ENCODE data around the gene CPNE2.

The CPNE2 gene

DNA sequence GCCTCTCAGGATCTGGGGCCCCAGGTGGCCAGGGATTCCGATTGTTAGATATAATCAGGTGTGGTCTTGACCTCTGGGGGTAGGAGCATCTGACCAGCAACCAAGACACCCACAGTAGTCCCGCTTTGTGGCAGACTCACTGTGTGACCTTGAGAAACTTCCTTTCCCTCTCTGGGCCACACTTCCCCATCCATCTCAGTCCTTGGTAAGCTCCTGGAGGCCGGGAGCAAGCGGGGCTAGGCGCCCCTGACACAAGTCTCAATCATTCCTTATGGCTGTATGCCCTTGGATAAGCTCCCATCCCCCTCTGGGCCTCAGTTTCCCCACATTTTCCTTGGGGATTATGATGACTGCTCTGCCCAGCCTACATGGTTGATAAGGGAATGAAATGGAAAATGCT lies 21.3 kb downstream of the CPNE2 start:
- DNase-seq (ENCODE audit: extremely low spot score): no peak
- POLR2A ChIA-PET: no interaction called here
- TF ChIP-seq, protein P1, sequence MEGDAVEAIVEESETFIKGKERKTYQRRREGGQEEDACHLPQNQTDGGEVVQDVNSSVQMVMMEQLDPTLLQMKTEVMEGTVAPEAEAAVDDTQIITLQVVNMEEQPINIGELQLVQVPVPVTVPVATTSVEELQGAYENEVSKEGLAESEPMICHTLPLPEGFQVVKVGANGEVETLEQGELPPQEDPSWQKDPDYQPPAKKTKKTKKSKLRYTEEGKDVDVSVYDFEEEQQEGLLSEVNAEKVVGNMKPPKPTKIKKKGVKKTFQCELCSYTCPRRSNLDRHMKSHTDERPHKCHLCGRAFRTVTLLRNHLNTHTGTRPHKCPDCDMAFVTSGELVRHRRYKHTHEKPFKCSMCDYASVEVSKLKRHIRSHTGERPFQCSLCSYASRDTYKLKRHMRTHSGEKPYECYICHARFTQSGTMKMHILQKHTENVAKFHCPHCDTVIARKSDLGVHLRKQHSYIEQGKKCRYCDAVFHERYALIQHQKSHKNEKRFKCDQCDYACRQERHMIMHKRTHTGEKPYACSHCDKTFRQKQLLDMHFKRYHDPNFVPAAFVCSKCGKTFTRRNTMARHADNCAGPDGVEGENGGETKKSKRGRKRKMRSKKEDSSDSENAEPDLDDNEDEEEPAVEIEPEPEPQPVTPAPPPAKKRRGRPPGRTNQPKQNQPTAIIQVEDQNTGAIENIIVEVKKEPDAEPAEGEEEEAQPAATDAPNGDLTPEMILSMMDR (IDR thresholded peaks at IDR 0.05; ENCODE audit: control extremely low read depth, extremely low read depth, low read depth, missing control alignments): no peak
- CTCF ChIA-PET: interaction anchor here (0.7 to 5.4 kb wide), 9 partner anchors 13 to 147 kb away, joined by 3 to 41 read pairs (median 5); partner anchors contain the start of gene CPNE2

DNA sequence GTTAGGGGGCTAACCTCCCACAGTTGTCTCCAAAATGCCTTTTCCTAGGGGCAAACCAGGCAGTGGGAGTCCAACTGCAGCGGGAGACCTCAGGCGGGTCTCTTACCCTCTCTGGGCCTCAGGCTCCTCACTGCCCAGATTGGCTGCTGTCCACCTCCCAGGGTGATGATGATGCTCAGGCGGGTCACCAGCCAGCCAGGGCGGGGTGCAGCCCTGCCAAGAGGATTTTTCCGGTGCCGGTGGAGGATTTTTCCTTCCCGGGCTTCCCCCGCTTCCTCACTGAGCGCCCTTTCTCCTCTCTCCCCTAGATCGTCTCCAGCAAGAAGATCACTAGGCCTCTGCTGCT lies 22.8 kb downstream of the CPNE2 start:
- CTCF ChIA-PET: interaction anchor here (1.2 to 1.5 kb wide), 2 partner anchors 12 to 29 kb away, joined by 3 to 4 read pairs; no protein-coding TSS in a partner anchor
- DNase-seq (ENCODE audit: extremely low spot score): no peak
- POLR2A ChIA-PET: no interaction called here
- TF ChIP-seq, protein P1 (IDR thresholded peaks at IDR 0.05; ENCODE audit: control extremely low read depth, extremely low read depth, low read depth, missing control alignments): no peak

DNA sequence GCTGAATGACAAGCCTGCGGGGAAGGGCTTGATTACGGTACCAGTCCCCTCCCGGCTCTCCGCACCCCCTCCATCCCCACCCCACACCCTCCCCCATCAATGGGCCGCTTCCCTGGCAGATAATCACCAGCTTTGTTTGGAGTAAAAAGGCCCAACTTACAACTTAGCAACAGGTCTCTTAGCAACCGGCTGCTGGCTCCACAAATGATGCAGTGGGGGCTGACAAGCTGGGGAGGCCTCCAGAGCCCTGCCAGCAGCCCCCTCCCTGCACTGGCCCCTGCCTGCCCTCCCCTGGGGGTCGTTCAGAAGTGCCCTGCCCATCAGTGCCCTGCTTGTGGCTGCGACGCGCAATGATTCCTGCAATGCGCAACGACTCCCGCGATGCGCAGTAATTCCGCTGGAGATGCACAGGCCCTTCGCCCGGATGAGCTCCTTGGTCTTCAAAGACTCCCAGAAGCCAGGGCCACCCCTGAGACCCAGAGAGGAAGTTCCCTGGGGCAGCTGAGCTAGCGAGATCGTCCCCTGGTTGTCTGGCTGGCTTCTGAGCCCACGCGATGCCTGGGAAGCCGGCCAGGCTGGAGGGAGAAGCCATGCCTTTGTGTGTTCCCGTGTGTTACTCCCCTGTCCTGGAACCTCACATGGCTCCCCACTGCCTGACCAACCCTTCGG lies 23.3 kb downstream of the CPNE2 start:
- TF ChIP-seq, protein P1 (IDR thresholded peaks at IDR 0.05; ENCODE audit: control extremely low read depth, extremely low read depth, low read depth, missing control alignments): no peak
- POLR2A ChIA-PET: no interaction called here
- CTCF ChIA-PET: interaction anchor here (1.5 to 5.7 kb wide), 3 partner anchors 11 to 29 kb away, joined by 3 to 28 read pairs (median 3); partner anchors contain the start of gene CPNE2
- no peak for DNase-seq (ENCODE audit: extremely low spot score)

DNA sequence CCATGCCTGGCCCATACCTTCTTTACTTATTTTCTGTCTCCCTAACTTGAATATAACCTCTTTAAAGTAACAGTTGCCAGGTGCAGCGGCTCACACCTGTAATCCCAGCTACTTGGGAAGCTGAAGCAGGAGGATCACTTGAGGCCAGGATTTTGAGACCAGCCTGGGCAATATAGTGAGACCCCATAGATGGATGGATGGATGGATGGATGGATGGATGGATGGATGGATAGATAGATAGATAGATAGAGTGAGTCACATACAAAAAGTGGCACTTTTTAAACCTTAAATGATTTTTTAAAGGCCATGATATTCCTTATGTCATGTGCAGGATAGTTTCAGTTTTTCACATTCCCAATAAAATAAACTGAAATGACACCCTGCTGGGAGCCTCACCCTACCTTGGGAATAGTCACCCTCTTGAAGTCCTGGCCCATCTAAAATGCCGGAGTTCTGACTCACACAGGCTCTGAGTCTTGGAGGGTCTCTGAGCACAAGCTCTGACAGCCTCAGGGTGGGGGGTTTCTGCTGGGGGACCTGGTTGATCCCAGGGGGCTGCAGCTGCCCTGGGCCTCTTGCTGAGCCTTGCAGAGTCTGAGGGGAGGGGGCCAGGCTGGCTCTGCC lies 26.2 kb downstream of the CPNE2 start:
- TF ChIP-seq, protein P1 (IDR thresholded peaks at IDR 0.05; ENCODE audit: control extremely low read depth, extremely low read depth, low read depth, missing control alignments): no peak
- no peak for DNase-seq (ENCODE audit: extremely low spot score)
- CTCF ChIA-PET: interaction anchor here (0.9 to 5.7 kb wide), 5 partner anchors 9 to 35 kb away, joined by 3 to 28 read pairs (median 3); partner anchors contain the start of gene CPNE2
- POLR2A ChIA-PET: no interaction called here

DNA sequence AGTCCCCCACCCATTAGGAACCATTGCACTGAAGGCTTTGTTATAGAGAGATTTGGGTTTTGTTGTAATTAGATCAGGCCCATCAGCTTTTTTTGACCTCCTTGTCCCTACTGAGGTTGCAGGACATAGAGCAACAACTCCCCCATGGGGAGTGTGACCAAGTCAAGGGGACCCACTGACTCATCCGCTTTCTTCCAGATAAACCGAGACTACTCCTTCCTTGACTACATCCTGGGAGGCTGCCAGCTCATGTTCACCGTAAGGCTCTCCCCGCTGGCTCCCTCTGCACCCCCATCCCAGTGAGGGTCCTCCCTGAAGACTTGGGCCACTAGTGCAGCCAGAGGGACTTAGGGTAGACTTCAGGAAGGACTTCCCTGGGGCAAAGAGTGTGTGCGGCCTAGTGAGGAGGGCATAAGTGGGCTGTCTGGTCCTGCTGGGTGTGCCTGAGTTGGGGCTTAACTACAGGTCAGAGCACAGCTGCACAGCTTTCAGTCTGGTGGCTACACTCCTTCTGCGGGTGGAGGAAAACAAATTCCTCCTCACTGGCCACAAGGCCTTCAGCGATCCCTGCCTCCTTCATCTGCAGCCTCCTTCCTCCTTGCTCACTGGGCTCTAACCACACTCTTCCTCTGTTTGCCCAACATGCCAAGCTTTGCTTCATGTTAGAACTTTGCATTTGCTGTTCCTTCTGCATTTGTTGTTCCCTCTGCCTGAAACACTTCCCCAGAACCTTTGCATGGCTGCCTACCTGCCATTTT lies 31.0 kb downstream of the CPNE2 start:
- POLR2A ChIA-PET: no interaction called here
- CTCF ChIA-PET: interaction anchor here (1.0 kb wide), 1 partner anchor 31 kb away, joined by 3 read pairs; the partner anchor contains the start of gene CPNE2
- DNase-seq (ENCODE audit: extremely low spot score): no peak
- TF ChIP-seq, protein P1 (IDR thresholded peaks at IDR 0.05; ENCODE audit: control extremely low read depth, extremely low read depth, low read depth, missing control alignments): no peak

DNA sequence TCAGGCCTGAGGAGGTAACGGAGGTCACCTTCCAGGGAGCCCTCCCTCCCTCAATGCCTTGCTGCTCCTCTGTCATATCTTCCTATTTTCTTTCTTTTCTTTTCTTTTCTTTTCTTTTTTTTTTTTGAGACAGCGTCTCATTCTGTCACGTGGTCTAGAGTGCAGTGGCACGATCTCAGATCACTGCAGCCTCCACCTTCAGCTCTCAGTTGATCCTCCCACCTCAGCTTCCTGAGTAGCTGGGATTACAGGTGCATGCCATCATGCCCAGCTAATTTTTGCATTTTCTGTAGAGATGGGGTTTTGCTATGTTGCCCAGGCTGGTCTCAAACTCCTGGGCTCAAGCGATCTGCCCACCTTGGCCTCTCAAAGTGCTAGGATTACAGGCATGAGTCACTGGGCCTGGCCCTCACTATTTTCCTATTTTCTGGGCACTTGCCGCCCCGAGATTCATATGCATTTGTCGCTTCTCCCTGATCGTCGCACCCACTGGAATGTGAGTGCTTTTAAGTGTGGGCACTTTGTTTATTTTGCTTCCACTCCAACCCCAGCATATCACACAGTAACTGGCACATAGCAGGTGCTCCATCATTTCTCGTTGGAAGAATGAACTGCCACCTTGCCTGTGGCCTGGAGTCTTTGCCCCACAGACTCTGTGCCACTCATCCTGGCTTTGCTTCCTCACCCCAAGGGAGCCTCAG lies 31.7 kb downstream of the CPNE2 start:
- POLR2A ChIA-PET: no interaction called here
- TF ChIP-seq, protein P1 (IDR thresholded peaks at IDR 0.05; ENCODE audit: control extremely low read depth, extremely low read depth, low read depth, missing control alignments): no peak
- CTCF ChIA-PET: no interaction called here
- DNase-seq (ENCODE audit: extremely low spot score): no peak

Measured in GM10248 (cell line).